H9 (cell line): ENCODE data around the gene HECTD1. TPM values are rescaled to one million over a fixed set of nuclear protein-coding genes. Genes with fewer than 3 reads are reported as not detected.

Experiments
- DNase-seq: peaks from one replicate; pipeline ENCODE4 v3.0.0-alpha.2; 2017
- H2AFZ ChIP-seq: one replicate; pipeline ENCODE4 v1.6.1; 2013; ENCODE audit warnings: mild to moderate bottlenecking, low read length, control low read depth, moderate library complexity
- H2AK5ac ChIP-seq: 2 replicates; pipeline ENCODE4 v1.6.1; 2013; ENCODE audit warnings: low read length, control low read depth, mixed read lengths; ENCODE audit not compliant: insufficient read length
- H2BK120ac ChIP-seq: one replicate; pipeline ENCODE4 v1.6.1; 2013; ENCODE audit warnings: low read depth, mild to moderate bottlenecking, low read length, control low read depth, inconsistent platforms; ENCODE audit not compliant: poor library complexity, severe bottlenecking
- H2BK12ac ChIP-seq: 2 replicates; pipeline ENCODE4 v1.6.1; 2013; ENCODE audit warnings: low read length, control low read depth, mixed read lengths, low read depth; ENCODE audit not compliant: insufficient read length
- H2BK15ac ChIP-seq: 2 replicates; pipeline ENCODE4 v1.6.1; 2013; ENCODE audit warnings: low read depth, low read length, control low read depth
- H2BK20ac ChIP-seq: one replicate; pipeline ENCODE4 v1.6.1; 2013; ENCODE audit warnings: low read depth, mild to moderate bottlenecking, low read length, control low read depth, inconsistent platforms; ENCODE audit not compliant: poor library complexity, severe bottlenecking
- H2BK5ac ChIP-seq: 2 replicates; pipeline ENCODE4 v1.6.1; 2013; ENCODE audit warnings: low read length, control low read depth, mixed read lengths; ENCODE audit not compliant: insufficient read length
- H3K14ac ChIP-seq: 2 replicates; pipeline ENCODE4 v1.6.1; 2013; ENCODE audit warnings: low read length, control low read depth; ENCODE audit not compliant: insufficient read depth
- H3K18ac ChIP-seq: 2 replicates; pipeline ENCODE4 v1.6.1; 2013; ENCODE audit warnings: low read depth, mild to moderate bottlenecking, mixed read lengths, low read length, control low read depth; ENCODE audit not compliant: insufficient read length
- H3K23ac ChIP-seq: 2 replicates; pipeline ENCODE4 v1.6.1; 2013; ENCODE audit warnings: low read length, control low read depth, mixed read lengths, low read depth; ENCODE audit not compliant: insufficient read length
- H3K23me2 ChIP-seq: 2 replicates; pipeline ENCODE4 v1.6.1; 2013; ENCODE audit warnings: low read depth, mild to moderate bottlenecking, mixed read lengths, low read length, control low read depth; ENCODE audit not compliant: insufficient read length, poor library complexity, severe bottlenecking
- H3K27ac ChIP-seq: 2 replicates; pipeline ENCODE4 v1.5.1; 2013; ENCODE audit warnings: low read length, control low read depth, mixed read lengths, low read depth; ENCODE audit not compliant: insufficient read length
- H3K27me3 ChIP-seq: 2 replicates; pipeline ENCODE4 v1.6.1; 2013; ENCODE audit warnings: low read length, control low read depth, inconsistent platforms; ENCODE audit not compliant: insufficient read depth
- H3K4ac ChIP-seq: 2 replicates; pipeline ENCODE4 v1.6.1; 2013; ENCODE audit warnings: low read depth, mild to moderate bottlenecking, control low read depth, inconsistent platforms, low read length, moderate library complexity
- H3K4me1 ChIP-seq: 2 replicates; pipeline ENCODE4 v1.6.1; 2013; ENCODE audit warnings: low read length, control low read depth, inconsistent platforms; ENCODE audit not compliant: insufficient read depth
- H3K4me2 ChIP-seq: 2 replicates; pipeline ENCODE4 v1.6.1; 2013; ENCODE audit warnings: low read length, control low read depth, mixed read lengths; ENCODE audit not compliant: insufficient read length, insufficient read depth
- H3K56ac ChIP-seq: 2 replicates; pipeline ENCODE4 v1.6.1; 2013; ENCODE audit warnings: low read depth, mild to moderate bottlenecking, mixed read lengths, low read length, control low read depth; ENCODE audit not compliant: insufficient read length
- H3K79me1 ChIP-seq: 2 replicates; pipeline ENCODE4 v1.6.1; 2013; ENCODE audit warnings: low read depth, mild to moderate bottlenecking, moderate library complexity, low read length, control low read depth, inconsistent platforms; ENCODE audit not compliant: insufficient read depth, poor library complexity, severe bottlenecking
- H3K79me2 ChIP-seq: 2 replicates; pipeline ENCODE4 v1.6.1; 2013; ENCODE audit warnings: low read length, control low read depth, inconsistent platforms; ENCODE audit not compliant: insufficient read depth
- H3K9ac ChIP-seq: 2 replicates; pipeline ENCODE4 v1.6.1; 2013; ENCODE audit warnings: low read length, control low read depth, mixed read lengths; ENCODE audit not compliant: insufficient read length; ENCODE audit errors: extremely low read depth
- H3K9me3 ChIP-seq: one replicate; pipeline ENCODE4 v1.6.1; 2013; ENCODE audit warnings: low read depth, low read length, inconsistent platforms; ENCODE audit not compliant: control insufficient read depth
- H3T11ph ChIP-seq: one replicate; pipeline ENCODE4 v1.6.1; 2013; ENCODE audit warnings: mild to moderate bottlenecking, low read length, control low read depth, inconsistent platforms
- H4K20me1 ChIP-seq: one replicate; pipeline ENCODE4 v1.6.1; 2013; ENCODE audit not compliant: control insufficient read depth, insufficient read length, insufficient read depth
- H4K5ac ChIP-seq: 2 replicates; pipeline ENCODE4 v1.6.1; 2013; ENCODE audit warnings: low read depth, mild to moderate bottlenecking, mixed read lengths, low read length, control low read depth; ENCODE audit not compliant: insufficient read length
- H4K8ac ChIP-seq: replicated peaks from 2 replicates; pipeline ENCODE4 v1.6.1; 2013; ENCODE audit warnings: low read length, control low read depth, mixed read lengths, low read depth; ENCODE audit not compliant: insufficient read length
- H4K91ac ChIP-seq: 2 replicates; pipeline ENCODE4 v1.6.1; 2013; ENCODE audit warnings: low read depth, mild to moderate bottlenecking, moderate library complexity, mixed read lengths, low read length, control low read depth; ENCODE audit not compliant: insufficient read length
- H3K27ac Mint-ChIP-seq, 3 experiments: 2 replicates in 2 of 3; 3 replicates in 1 of 3; pipeline ENCODE4 v1.8.0; 2020 to 2021; ENCODE audit warnings: mixed read lengths in 3 of 3, mild to moderate bottlenecking in 1 of 3, moderate library complexity in 1 of 3
- H3K27me3 Mint-ChIP-seq: 2 replicates; pipeline ENCODE4 v1.8.0; 2021; ENCODE audit warnings: low read depth, mild to moderate bottlenecking, moderate library complexity, mixed read lengths
- H3K36me3 Mint-ChIP-seq, 3 experiments: 2 replicates in 2 of 3; 3 replicates in 1 of 3; pipeline ENCODE4 v1.8.0; 2020 to 2021; ENCODE audit warnings: low read depth in 3 of 3, mixed read lengths in 3 of 3; ENCODE audit not compliant: insufficient read depth in 1 of 3
- H3K4me1 Mint-ChIP-seq, 2 experiments: 2 replicates each; pipeline ENCODE4 v1.8.0; 2020; ENCODE audit warnings: mixed read lengths in 2 of 2
- H3K4me3 Mint-ChIP-seq, 2 experiments: 2 replicates in 1 of 2; 3 replicates in 1 of 2; pipeline ENCODE4 v1.8.0; 2020 to 2021; ENCODE audit warnings: mild to moderate bottlenecking in 2 of 2, mixed read lengths in 2 of 2, moderate library complexity in 1 of 2
- H3K9me3 Mint-ChIP-seq, 2 experiments: 2 replicates in 1 of 2; 3 replicates in 1 of 2; pipeline ENCODE4 v1.8.0; 2020; ENCODE audit warnings: mild to moderate bottlenecking in 2 of 2, mixed read lengths in 2 of 2, moderate library complexity in 1 of 2
- WGBS: extraction: QIAGEN DNeasy Blood & Tissue Kit; methylation state at CpG from one replicate; pipeline ENCODE4 v1.1.7; 2013; ENCODE audit warnings: missing lambda C conversion rate, low lambda C conversion rate, mixed read lengths; ENCODE audit not compliant: insufficient read length; ENCODE audit errors: extremely low coverage; 5-methylcytosine and 5-hydroxymethylcytosine counted together
- total RNA-seq: library from RNA; stranded (reverse); gene quantifications from 2 replicates; pipeline ENCODE4 v1.2.1, GENCODE V29; 2021
- TF ChIP-seq, protein P1 (sequence below): fragments of 200-600 bp; sonication (generic); conservative IDR thresholded peaks from 3 replicates; pipeline ENCODE4 v1.8.0; 2021; ENCODE audit warnings: antibody characterized with exemption, mild to moderate bottlenecking

Gene HECTD1
- total RNA-seq, 1 experiment from 2014 or later: 135 TPM

- Histone ChIP-seq H4K5ac (no peak overlapping the region), H3K4ac (no peak overlapping the region), H3K23me2 (no peaks in the 10 kb centered on the region), H2AFZ (no peak overlapping the region), H3K4me2 (no peak overlapping the region), H3K27me3 (no peaks in the 10 kb centered on the region), H3K23ac (no peak overlapping the region), H2AK5ac (no peak overlapping the region), H3K27ac (no peak overlapping the region), H3K79me2 (no peaks in the 10 kb centered on the region), H2BK15ac (no peak overlapping the region), H3K14ac (no peak overlapping the region), H3K4me1 (no peaks in the 10 kb centered on the region; the same call in 1 of the 2 replicates), H3K9me3 (no peaks in the 10 kb centered on the region), H4K8ac (no peak overlapping the region), H4K91ac (no peak overlapping the region), H2BK20ac (no peak overlapping the region), H2BK12ac (no peak overlapping the region), H3K56ac (no peak overlapping the region), H4K20me1 (no peaks in the 10 kb centered on the region), H2BK5ac (no peak overlapping the region), H3K9ac (no peak overlapping the region), H3T11ph (no peak overlapping the region), H3K18ac (no peak overlapping the region), H2BK120ac (no peak overlapping the region), H3K79me1 (no peaks in the 10 kb centered on the region)
- WGBS: no CpG with 5 or more reads among the region's 6 CpGs
- Mint-ChIP-seq H3K9me3 (no peaks in the 10 kb centered on the region), H3K27ac (peak overlapping the region in 2 of 3 experiments; percentile 9 to 24; a peak in 1 of 7 replicates), H3K27me3 (no peaks in the 10 kb centered on the region), H3K4me3 (no peak overlapping the region), H3K36me3 (peaks cover 18 to 56% (median 43%) of the 10 kb centered on the region in 3 experiments; a peak in 6 of 7 replicates), H3K4me1 (peaks cover 38% of the 10 kb centered on the region in 2 experiments)
- TF ChIP-seq, protein P1, sequence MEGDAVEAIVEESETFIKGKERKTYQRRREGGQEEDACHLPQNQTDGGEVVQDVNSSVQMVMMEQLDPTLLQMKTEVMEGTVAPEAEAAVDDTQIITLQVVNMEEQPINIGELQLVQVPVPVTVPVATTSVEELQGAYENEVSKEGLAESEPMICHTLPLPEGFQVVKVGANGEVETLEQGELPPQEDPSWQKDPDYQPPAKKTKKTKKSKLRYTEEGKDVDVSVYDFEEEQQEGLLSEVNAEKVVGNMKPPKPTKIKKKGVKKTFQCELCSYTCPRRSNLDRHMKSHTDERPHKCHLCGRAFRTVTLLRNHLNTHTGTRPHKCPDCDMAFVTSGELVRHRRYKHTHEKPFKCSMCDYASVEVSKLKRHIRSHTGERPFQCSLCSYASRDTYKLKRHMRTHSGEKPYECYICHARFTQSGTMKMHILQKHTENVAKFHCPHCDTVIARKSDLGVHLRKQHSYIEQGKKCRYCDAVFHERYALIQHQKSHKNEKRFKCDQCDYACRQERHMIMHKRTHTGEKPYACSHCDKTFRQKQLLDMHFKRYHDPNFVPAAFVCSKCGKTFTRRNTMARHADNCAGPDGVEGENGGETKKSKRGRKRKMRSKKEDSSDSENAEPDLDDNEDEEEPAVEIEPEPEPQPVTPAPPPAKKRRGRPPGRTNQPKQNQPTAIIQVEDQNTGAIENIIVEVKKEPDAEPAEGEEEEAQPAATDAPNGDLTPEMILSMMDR: no peak
- DNase-seq: no peak
Measured at GRCh38 chr14:31125231-31125630, 82.4 kb downstream of the HECTD1 start.
